Loucy (cell line): Measurements from ENCODE around the gene ZNF792.

Source experiments
- H2AFZ ChIP-seq: fragments of 200-600 bp; sonication (generic); 2 replicates; pipeline ENCODE4 v1.6.0; 2016; ENCODE audit warnings: antibody characterized with exemption, mild to moderate bottlenecking, low read length, moderate library complexity
- H3F3A ChIP-seq: fragments of 200-600 bp; 2 replicates; pipeline ENCODE4 v1.6.0; 2016; ENCODE audit warnings: antibody characterized with exemption, low read depth, mild to moderate bottlenecking
- H3K27me3 ChIP-seq: fragments of 200-600 bp; sonication (generic); 2 replicates; pipeline ENCODE4 v1.6.1; 2014; ENCODE audit warnings: low read length, mild to moderate bottlenecking; ENCODE audit not compliant: insufficient read depth, poor library complexity, severe bottlenecking
- H3K36me3 ChIP-seq: fragments of 200-600 bp; sonication (generic); 2 replicates; pipeline ENCODE4 v1.6.1; 2016; ENCODE audit warnings: low read length; ENCODE audit not compliant: insufficient read depth
- H3K4me1 ChIP-seq: fragments of 200-600 bp; sonication (generic); 2 replicates; pipeline ENCODE4 v1.5.1; 2014; ENCODE audit warnings: low read length, mild to moderate bottlenecking; ENCODE audit not compliant: insufficient read depth, poor library complexity, severe bottlenecking
- H3K4me2 ChIP-seq: fragments of 200-600 bp; sonication (generic); 2 replicates; pipeline ENCODE4 v1.6.0; 2014; ENCODE audit warnings: antibody characterized with exemption, low read length, low read depth, mild to moderate bottlenecking; ENCODE audit not compliant: poor library complexity, severe bottlenecking
- H3K4me3 ChIP-seq: fragments of 200-600 bp; sonication (generic); 2 replicates; pipeline ENCODE4 v1.5.1; 2014; ENCODE audit warnings: low read length, mild to moderate bottlenecking, mixed read lengths; ENCODE audit not compliant: poor library complexity, severe bottlenecking
- H3K79me2 ChIP-seq: fragments of 200-600 bp; sonication (generic); 2 replicates; pipeline ENCODE4 v1.6.1; 2014; ENCODE audit warnings: low read length; ENCODE audit not compliant: insufficient read depth
- H3K9ac ChIP-seq: fragments of 200-600 bp; sonication (generic); 2 replicates; pipeline ENCODE4 v1.6.0; 2014; ENCODE audit warnings: mild to moderate bottlenecking, low read depth, low read length, moderate library complexity; ENCODE audit not compliant: poor library complexity, severe bottlenecking
- H3K9me2 ChIP-seq: fragments of 200-600 bp; sonication (generic); replicated peaks from 2 replicates; pipeline ENCODE4 v1.6.1; 2016; ENCODE audit warnings: low read depth, low read length, mixed read lengths
- H3K9me3 ChIP-seq: fragments of 200-600 bp; sonication (generic); 2 replicates; pipeline ENCODE4 v1.6.1; 2014; ENCODE audit warnings: mild to moderate bottlenecking, antibody characterized with exemption, low read length, low read depth; ENCODE audit not compliant: insufficient read depth
- H4K20me1 ChIP-seq: fragments of 200-600 bp; sonication (generic); 2 replicates; pipeline ENCODE4 v1.6.0; 2014; ENCODE audit warnings: antibody characterized with exemption, low read length, mild to moderate bottlenecking; ENCODE audit not compliant: insufficient read depth, poor library complexity, severe bottlenecking
- EZH2phosphoT487 ChIP-seq: fragments of 200-600 bp; IDR thresholded peaks from 2 replicates; pipeline ENCODE4 v1.6.1; 2018; ENCODE audit warnings: antibody characterized with exemption, mild to moderate bottlenecking, moderate library complexity, borderline replicate concordance
- TF ChIP-seq, protein P1 (sequence below): fragments of 200-600 bp; sonication (generic); conservative IDR thresholded peaks from 2 replicates; pipeline ENCODE4 v1.5.1; 2014; ENCODE audit warnings: mild to moderate bottlenecking, antibody characterized with exemption, low read length

Gene ZNF792

DNA sequence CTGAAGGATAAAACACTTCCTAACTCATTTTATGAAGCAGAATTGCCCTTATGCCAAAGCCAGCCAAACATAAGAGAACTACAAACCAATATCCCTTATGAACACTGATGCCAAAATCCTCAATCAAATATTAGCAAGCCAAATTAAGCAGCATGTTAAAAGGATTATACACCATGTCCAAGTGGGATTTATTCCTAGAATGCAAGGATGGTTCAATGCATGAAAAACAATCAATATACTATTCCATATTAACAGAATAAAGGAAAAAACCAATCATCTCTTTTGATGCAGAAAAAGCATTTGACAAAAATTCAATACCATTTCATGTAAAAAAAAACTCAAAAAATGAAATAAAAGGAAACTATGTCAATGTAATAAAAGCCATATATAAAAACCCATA is 10.9 kb downstream of the ZNF792 start:
- Histone ChIP-seq H3K36me3 (peaks cover 30% of the 10 kb centered on the region), H3K79me2 (peaks cover 12% of the 10 kb centered on the region; the same call in 1 of the 2 replicates), H3K27me3 (peaks cover 8% of the 10 kb centered on the region), H3K4me3 (no peak overlapping the region), H3K4me2 (no peak overlapping the region), H3K9me3 (peaks cover 48% of the 10 kb centered on the region), H2AFZ (no peak overlapping the region), H3K9ac (no peak overlapping the region), H3K4me1 (no peaks in the 10 kb centered on the region), H3K9me2 (no peaks in the 10 kb centered on the region), H3F3A (no peaks in the 10 kb centered on the region), H4K20me1 (no peaks in the 10 kb centered on the region)
- TF ChIP-seq EZH2phosphoT487, result no peak
- TF ChIP-seq, protein P1, sequence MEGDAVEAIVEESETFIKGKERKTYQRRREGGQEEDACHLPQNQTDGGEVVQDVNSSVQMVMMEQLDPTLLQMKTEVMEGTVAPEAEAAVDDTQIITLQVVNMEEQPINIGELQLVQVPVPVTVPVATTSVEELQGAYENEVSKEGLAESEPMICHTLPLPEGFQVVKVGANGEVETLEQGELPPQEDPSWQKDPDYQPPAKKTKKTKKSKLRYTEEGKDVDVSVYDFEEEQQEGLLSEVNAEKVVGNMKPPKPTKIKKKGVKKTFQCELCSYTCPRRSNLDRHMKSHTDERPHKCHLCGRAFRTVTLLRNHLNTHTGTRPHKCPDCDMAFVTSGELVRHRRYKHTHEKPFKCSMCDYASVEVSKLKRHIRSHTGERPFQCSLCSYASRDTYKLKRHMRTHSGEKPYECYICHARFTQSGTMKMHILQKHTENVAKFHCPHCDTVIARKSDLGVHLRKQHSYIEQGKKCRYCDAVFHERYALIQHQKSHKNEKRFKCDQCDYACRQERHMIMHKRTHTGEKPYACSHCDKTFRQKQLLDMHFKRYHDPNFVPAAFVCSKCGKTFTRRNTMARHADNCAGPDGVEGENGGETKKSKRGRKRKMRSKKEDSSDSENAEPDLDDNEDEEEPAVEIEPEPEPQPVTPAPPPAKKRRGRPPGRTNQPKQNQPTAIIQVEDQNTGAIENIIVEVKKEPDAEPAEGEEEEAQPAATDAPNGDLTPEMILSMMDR, result no peak

DNA sequence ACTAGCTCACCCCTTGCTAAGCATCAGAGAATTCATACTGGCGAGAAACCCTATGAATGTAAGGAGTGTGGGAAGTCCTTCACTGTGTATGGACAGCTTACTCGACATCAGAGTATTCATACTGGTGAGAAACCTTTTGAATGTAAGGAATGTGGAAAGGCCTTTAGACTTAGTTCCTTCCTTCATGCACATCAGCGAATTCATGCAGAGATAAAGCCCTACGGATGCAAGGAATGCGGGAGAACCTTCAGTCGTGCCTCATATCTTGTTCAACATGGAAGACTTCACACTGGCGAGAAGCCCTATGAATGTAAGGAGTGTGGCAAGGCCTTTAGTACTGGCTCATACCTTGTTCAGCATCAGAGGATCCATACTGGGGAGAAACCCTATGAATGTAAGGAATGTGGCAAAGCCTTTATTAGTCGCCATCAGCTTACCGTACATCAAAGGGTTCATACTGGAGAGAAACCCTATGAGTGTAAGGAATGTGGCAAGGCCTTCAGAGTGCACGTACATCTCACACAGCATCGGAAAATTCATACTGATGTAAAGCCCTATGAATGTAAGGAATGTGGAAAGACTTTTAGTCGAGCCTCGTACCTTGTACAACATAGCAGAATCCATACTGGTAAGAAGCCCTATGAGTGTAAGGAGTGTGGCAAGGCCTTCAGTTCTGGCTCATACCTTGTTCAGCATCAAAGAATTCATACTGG is 20.0 kb downstream of the ZNF792 start:
- no peak overlapping the region for H3K9ac ChIP-seq
- H3K4me1 ChIP-seq, result no peaks in the 10 kb centered on the region
- no peaks in the 10 kb centered on the region for H3K9me2 ChIP-seq
- no peak for TF ChIP-seq EZH2phosphoT487
- TF ChIP-seq, protein P1, result no peak
- no peaks in the 10 kb centered on the region for H3K79me2 ChIP-seq
- H3K27me3 ChIP-seq, result no peaks in the 10 kb centered on the region
- H3K36me3 ChIP-seq, result no peaks in the 10 kb centered on the region
- no peak overlapping the region for H3K4me2 ChIP-seq
- peaks cover 10% of the 10 kb centered on the region; the same call in 1 of the 2 replicates for H3K9me3 ChIP-seq
- no peak overlapping the region for H3K4me3 ChIP-seq
- no peak overlapping the region for H2AFZ ChIP-seq
- H4K20me1 ChIP-seq, result no peaks in the 10 kb centered on the region
- no peaks in the 10 kb centered on the region for H3F3A ChIP-seq

DNA sequence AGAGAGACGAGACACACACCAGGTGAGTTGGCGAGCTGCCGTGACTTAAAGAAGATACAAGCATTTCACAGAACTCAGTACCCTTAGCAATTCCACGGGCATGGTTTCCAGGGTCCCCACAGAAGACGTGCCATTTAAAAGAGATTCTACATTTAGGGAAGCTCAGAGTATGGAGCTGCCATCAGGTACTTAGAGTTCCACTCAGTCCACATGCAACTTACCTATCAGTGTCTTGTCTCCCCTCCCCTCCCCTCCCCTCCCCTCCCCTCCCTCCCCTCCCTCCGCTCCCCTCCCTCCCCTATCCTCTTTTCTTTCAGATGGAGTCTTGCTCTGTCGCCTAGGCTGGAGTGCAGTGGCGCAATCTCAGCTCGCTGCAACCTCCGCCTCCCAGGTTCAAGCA is 25.1 kb downstream of the ZNF792 start:
- no peak overlapping the region for H3K4me2 ChIP-seq
- TF ChIP-seq, protein P1, result no peak
- TF ChIP-seq EZH2phosphoT487, result no peak

More for the DNA sequence above, 25.1 kb downstream of the ZNF792 start:
- Histone ChIP-seq H2AFZ (no peak overlapping the region), H3K9me3 (peaks cover 3% of the 10 kb centered on the region; the same call in 1 of the 2 replicates), H4K20me1 (no peaks in the 10 kb centered on the region), H3K4me3 (no peak overlapping the region), H3F3A (no peaks in the 10 kb centered on the region), H3K9ac (no peak overlapping the region), H3K4me1 (no peaks in the 10 kb centered on the region), H3K36me3 (no peaks in the 10 kb centered on the region), H3K9me2 (no peaks in the 10 kb centered on the region), H3K79me2 (no peaks in the 10 kb centered on the region), H3K27me3 (no peaks in the 10 kb centered on the region)
